Activated naive CD8-positive, alpha-beta T cell treated with anti-CD3 and anti-CD28 coated beads for 36 hours (primary cell): Measurements from ENCODE around the gene GRB10. TPM values are rescaled to one million over a fixed set of nuclear protein-coding genes. Genes with fewer than 3 reads are reported as not detected.

Experiments used
- DNase-seq: peaks from one replicate; pipeline ENCODE4 v3.0.0; 2021
- H3K27ac Mint-ChIP-seq: one replicate; pipeline ENCODE4 v1.8.0; 2022; ENCODE audit warnings: mild to moderate bottlenecking, moderate library complexity, mixed read lengths
- H3K27me3 Mint-ChIP-seq: one replicate; pipeline ENCODE4 v1.8.0; 2022; ENCODE audit warnings: mild to moderate bottlenecking, mixed read lengths
- H3K36me3 Mint-ChIP-seq: one replicate; pipeline ENCODE4 v1.8.0; 2021; ENCODE audit warnings: mild to moderate bottlenecking, mixed read lengths
- H3K4me1 Mint-ChIP-seq: one replicate; pipeline ENCODE4 v1.8.0; 2021; ENCODE audit warnings: mixed read lengths
- H3K4me3 Mint-ChIP-seq: one replicate; pipeline ENCODE4 v1.8.0; 2022; ENCODE audit warnings: mild to moderate bottlenecking, moderate library complexity, mixed read lengths
- H3K9me3 Mint-ChIP-seq: one replicate; pipeline ENCODE4 v1.8.0; 2022; ENCODE audit warnings: mixed read lengths
- total RNA-seq, 2 experiments: library from RNA; stranded (reverse); gene quantifications; one replicate each; pipeline ENCODE4 v1.2.3, GENCODE V29; 2021

GRB10 gene
- total RNA-seq, 2 experiments from 2014 or later = 2.4 to 2.5 TPM

- no peak overlapping the region for H3K27ac Mint-ChIP-seq
- H3K4me1 Mint-ChIP-seq = no peaks in the 10 kb centered on the region
- DNase-seq = no peak
- no peaks in the 10 kb centered on the region for H3K36me3 Mint-ChIP-seq
- H3K27me3 Mint-ChIP-seq = peaks cover 7% of the 10 kb centered on the region
- no peaks in the 10 kb centered on the region for H3K9me3 Mint-ChIP-seq
- no peak overlapping the region for H3K4me3 Mint-ChIP-seq
Measured at GRCh38 chr7:50621973-50622490, 160.7 kb downstream of the GRB10 start.

DNA sequence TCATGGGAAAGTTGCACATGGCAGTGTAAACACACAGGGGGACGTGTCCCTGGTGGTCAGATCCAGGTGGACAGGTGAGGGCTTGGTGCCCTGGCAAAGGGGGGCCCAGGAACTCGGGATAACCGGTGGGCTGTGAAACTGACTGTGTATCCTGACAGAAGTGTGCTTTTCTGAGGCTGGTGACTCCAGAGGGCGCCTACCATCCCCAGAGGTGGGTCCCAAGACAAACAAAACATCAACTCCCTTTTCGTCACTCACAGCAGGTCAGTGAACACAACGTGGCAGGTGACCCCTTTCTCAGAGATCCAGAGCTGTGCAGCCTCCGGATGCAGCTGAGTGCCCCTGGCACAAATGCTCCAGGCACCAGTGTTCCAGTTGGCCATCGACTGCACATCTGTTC is 161.5 kb downstream of the GRB10 start:
- Mint-ChIP-seq H3K4me3 (no peak overlapping the region), H3K27me3 (peaks cover 7% of the 10 kb centered on the region), H3K36me3 (no peaks in the 10 kb centered on the region), H3K4me1 (no peaks in the 10 kb centered on the region), H3K27ac (no peak overlapping the region), H3K9me3 (no peaks in the 10 kb centered on the region)
- DNase-seq = no peak

DNA sequence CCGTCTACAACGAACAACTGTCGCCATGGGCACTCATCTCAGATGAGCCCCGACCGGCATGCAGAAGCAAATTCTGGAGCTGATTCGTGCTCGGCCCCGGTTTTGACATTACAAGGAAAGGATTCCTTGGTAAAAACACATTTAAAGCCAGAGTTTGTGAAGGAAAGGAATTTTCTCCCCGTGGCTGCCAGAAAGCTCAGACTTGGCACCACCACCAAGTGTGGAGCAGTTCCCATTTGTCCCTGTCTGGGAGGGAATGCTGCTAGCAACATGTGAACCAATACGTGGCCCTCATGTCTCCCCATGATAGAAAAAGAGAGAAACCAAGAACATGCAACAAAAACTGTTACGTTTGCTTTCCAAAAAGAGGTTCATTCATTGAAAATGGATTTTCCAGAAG is 162.3 kb downstream of the GRB10 start:
- Mint-ChIP-seq H3K9me3 (no peaks in the 10 kb centered on the region), H3K27ac (no peak overlapping the region), H3K4me1 (no peaks in the 10 kb centered on the region), H3K36me3 (no peaks in the 10 kb centered on the region), H3K27me3 (peaks cover 7% of the 10 kb centered on the region), H3K4me3 (no peak overlapping the region)
- DNase-seq = no peak

GRCh38 chr7:50619684-50620083 is 163.0 kb downstream of the GRB10 start:
- H3K4me1 Mint-ChIP-seq = no peaks in the 10 kb centered on the region
- no peaks in the 10 kb centered on the region for H3K9me3 Mint-ChIP-seq
- no peak for DNase-seq
- peaks cover 7% of the 10 kb centered on the region for H3K27me3 Mint-ChIP-seq
- no peak overlapping the region for H3K27ac Mint-ChIP-seq
- no peaks in the 10 kb centered on the region for H3K36me3 Mint-ChIP-seq
- H3K4me3 Mint-ChIP-seq = no peak overlapping the region

- no peak for DNase-seq
- Mint-ChIP-seq H3K4me1 (no peaks in the 10 kb centered on the region), H3K9me3 (no peaks in the 10 kb centered on the region), H3K27me3 (peaks cover 7% of the 10 kb centered on the region), H3K27ac (no peak overlapping the region), H3K4me3 (no peak overlapping the region), H3K36me3 (no peaks in the 10 kb centered on the region)
Measured at GRCh38 chr7:50618281-50618680, 164.4 kb downstream of the GRB10 start.

GRCh38 chr7:50615519-50616080 is 167.1 kb downstream of the GRB10 start:
- Mint-ChIP-seq H3K27ac (no peak overlapping the region), H3K36me3 (no peaks in the 10 kb centered on the region), H3K9me3 (no peaks in the 10 kb centered on the region), H3K4me1 (peaks cover 6% of the 10 kb centered on the region), H3K4me3 (no peak overlapping the region), H3K27me3 (peaks cover 4% of the 10 kb centered on the region)
- no peak for DNase-seq

GRCh38 chr7:50614721-50615518 is 167.8 kb downstream of the GRB10 start:
- H3K4me1 Mint-ChIP-seq = peaks cover 12% of the 10 kb centered on the region
- no peaks in the 10 kb centered on the region for H3K27me3 Mint-ChIP-seq

DNA sequence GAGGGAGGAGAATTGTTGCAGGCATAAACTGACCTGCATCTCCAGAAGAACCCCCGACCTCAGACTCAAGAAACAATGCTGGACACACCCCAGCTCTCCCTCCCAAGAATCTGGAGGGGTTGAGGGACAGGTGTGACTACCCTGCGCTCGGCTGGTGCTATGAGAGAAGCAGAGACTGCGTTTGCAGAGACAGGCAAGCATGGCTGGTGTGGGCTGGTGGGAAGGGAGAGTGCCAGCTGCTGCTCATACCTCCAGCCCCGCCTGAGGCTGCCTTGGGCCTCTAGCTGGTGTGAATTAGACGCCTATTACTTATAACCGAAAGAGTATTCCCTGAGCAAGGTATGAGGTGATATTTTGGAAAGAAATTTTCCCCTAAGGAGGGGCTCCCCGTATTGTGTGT is 169.2 kb downstream of the GRB10 start:
- peaks cover 18% of the 10 kb centered on the region for H3K4me1 Mint-ChIP-seq
- no peaks in the 10 kb centered on the region for H3K36me3 Mint-ChIP-seq
- no peak for DNase-seq
- H3K9me3 Mint-ChIP-seq = no peaks in the 10 kb centered on the region
- no peak overlapping the region for H3K27ac Mint-ChIP-seq
- H3K4me3 Mint-ChIP-seq = no peak overlapping the region
- H3K27me3 Mint-ChIP-seq = no peaks in the 10 kb centered on the region

More at GRCh38 chr7:50614721-50615518, 167.8 kb downstream of the GRB10 start:
- Mint-ChIP-seq H3K36me3 (no peaks in the 10 kb centered on the region), H3K27ac (no peak overlapping the region), H3K4me3 (no peak overlapping the region), H3K9me3 (no peaks in the 10 kb centered on the region)
- DNase-seq = no peak

DNA sequence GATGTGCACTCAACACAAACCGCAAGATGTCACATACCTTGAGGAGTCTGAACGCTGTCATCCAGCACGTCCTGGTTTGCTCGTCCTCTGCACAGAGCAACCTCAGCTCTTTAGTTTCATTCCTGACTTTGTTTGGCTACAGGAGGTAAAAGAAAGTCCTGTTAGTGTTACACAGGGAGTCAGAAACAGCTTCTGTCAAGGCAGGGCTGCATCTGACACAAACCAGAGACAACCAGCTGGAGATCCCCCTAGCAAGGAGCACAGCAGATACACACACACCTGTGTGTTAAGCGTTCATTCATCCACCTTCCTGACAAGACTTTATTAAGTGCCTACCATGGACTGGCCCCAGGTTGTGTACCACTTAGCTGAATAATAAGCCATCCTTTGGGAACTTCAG is 170.0 kb downstream of the GRB10 start:
- Mint-ChIP-seq H3K27me3 (no peaks in the 10 kb centered on the region), H3K36me3 (peaks cover 4% of the 10 kb centered on the region), H3K9me3 (peaks cover 6% of the 10 kb centered on the region), H3K27ac (no peak overlapping the region), H3K4me3 (no peak overlapping the region), H3K4me1 (peaks cover 25% of the 10 kb centered on the region)
- no peak for DNase-seq

- Mint-ChIP-seq H3K9me3 (peaks cover 9% of the 10 kb centered on the region), H3K4me1 (peaks cover 28% of the 10 kb centered on the region), H3K27ac (no peak overlapping the region), H3K36me3 (peaks cover 6% of the 10 kb centered on the region), H3K4me3 (no peak overlapping the region), H3K27me3 (no peaks in the 10 kb centered on the region)
- peak; percentile 53 for DNase-seq
Measured at GRCh38 chr7:50610521-50611277, 172.0 kb downstream of the GRB10 start.

DNA sequence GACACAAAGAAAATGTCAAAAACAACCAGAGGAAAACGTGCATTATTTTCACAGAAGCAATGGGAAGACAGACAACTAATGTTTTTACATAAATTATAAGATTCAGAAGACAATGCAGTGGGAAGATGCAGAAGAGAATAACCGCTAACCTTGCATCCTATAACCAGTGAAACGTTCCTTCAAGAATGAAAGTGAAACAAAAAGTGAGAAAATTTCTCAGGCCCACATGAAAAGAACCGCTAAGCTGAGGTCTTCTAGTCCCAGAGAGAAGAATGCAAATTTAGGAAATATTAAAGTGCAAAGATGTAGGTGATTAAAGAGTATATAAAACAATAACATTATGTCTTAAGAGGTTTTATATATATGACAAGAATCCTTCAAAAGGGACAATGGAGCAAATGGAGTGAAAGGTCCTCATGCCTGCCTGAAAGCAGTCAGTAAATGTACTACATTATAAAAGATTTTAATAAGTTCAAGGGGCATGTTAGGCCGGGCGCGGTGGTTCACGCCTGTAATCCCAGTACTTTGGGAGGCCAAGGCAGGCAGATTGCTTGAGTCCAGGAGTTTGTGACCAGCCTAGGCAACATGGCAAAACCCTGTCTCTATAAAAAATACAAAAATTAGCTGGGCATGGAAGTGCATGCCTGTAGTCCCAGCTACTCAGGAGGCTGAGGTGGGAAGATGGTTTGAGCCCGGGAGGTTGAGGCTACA is 174.3 kb downstream of the GRB10 start:
- no peaks in the 10 kb centered on the region for H3K27me3 Mint-ChIP-seq

GRCh38 chr7:50607524-50608125 is 175.1 kb downstream of the GRB10 start:
- DNase-seq = no peak
- H3K4me1 Mint-ChIP-seq = peaks cover 28% of the 10 kb centered on the region
- no peak overlapping the region for H3K4me3 Mint-ChIP-seq

More for the DNA sequence above, 174.3 kb downstream of the GRB10 start:
- H3K4me3 Mint-ChIP-seq = no peak overlapping the region
- no peak for DNase-seq
- H3K4me1 Mint-ChIP-seq = peaks cover 28% of the 10 kb centered on the region
- H3K36me3 Mint-ChIP-seq = peaks cover 6% of the 10 kb centered on the region
- H3K27ac Mint-ChIP-seq = no peak overlapping the region
- H3K9me3 Mint-ChIP-seq = peaks cover 9% of the 10 kb centered on the region

DNA sequence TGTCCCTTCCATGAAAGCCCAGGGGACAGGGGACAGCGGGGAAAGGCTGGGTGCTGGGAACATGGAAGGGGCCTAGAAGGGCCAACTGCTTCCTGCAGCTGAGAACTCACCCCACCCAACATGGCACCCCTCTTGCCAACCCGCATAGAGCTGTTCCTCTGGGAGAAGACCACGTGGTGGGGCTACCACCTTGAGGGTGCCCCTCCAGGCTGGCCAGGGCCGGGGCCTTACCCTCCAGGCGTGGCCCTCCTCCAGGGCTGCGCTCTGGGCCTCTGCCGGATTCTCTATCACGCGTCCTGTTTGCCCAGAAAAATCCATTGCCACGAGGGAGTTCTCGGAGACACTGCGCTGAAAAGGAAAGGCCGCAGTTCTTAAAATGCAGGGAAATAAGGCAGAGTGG is 177.6 kb downstream of the GRB10 start:
- Mint-ChIP-seq H3K36me3 (peaks cover 6% of the 10 kb centered on the region), H3K4me1 (peaks cover 17% of the 10 kb centered on the region), H3K9me3 (peaks cover 9% of the 10 kb centered on the region), H3K4me3 (no peak overlapping the region), H3K27me3 (peaks cover 3% of the 10 kb centered on the region), H3K27ac (no peak overlapping the region)
- no peak for DNase-seq

More at GRCh38 chr7:50607524-50608125, 175.1 kb downstream of the GRB10 start:
- Mint-ChIP-seq H3K27ac (no peak overlapping the region), H3K9me3 (peaks cover 9% of the 10 kb centered on the region), H3K27me3 (no peaks in the 10 kb centered on the region), H3K36me3 (peaks cover 6% of the 10 kb centered on the region)

DNA sequence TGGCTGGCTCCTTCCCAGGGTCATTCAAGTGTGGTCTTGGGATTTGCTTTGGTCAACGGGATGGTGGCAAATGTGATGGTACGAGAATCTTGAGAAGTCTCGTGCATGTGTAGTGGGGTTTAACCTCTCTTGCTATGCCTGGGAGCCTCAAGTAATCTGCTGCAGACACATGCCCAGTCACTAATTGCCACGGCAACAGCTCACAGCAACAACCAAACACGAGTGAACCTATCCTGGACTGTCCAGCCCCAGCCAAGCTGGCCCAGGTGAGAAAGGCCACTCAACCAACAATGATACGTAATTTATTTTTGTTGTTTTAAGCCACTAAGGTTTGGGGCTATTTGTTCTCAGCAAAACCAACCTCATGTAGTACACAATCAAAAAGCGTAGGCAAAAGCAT is 179.4 kb downstream of the GRB10 start:
- peaks cover 8% of the 10 kb centered on the region for H3K4me1 Mint-ChIP-seq
- H3K9me3 Mint-ChIP-seq = peaks cover 8% of the 10 kb centered on the region
- peaks cover 3% of the 10 kb centered on the region for H3K27me3 Mint-ChIP-seq
- H3K27ac Mint-ChIP-seq = no peak overlapping the region
- no peak for DNase-seq
- H3K36me3 Mint-ChIP-seq = peaks cover 6% of the 10 kb centered on the region
- no peak overlapping the region for H3K4me3 Mint-ChIP-seq
